Measurements from ENCODE around the gene GRIK5. TPM values are rescaled to one million over a fixed set of nuclear protein-coding genes. Genes with fewer than 3 reads are reported as not detected.
A peak's percentile ranks its signal among the peaks of the same experiment; 100 is the strongest.

Gene GRIK5
- polyA plus RNA-seq, 1 experiment, result 0.06 TPM

DNA sequence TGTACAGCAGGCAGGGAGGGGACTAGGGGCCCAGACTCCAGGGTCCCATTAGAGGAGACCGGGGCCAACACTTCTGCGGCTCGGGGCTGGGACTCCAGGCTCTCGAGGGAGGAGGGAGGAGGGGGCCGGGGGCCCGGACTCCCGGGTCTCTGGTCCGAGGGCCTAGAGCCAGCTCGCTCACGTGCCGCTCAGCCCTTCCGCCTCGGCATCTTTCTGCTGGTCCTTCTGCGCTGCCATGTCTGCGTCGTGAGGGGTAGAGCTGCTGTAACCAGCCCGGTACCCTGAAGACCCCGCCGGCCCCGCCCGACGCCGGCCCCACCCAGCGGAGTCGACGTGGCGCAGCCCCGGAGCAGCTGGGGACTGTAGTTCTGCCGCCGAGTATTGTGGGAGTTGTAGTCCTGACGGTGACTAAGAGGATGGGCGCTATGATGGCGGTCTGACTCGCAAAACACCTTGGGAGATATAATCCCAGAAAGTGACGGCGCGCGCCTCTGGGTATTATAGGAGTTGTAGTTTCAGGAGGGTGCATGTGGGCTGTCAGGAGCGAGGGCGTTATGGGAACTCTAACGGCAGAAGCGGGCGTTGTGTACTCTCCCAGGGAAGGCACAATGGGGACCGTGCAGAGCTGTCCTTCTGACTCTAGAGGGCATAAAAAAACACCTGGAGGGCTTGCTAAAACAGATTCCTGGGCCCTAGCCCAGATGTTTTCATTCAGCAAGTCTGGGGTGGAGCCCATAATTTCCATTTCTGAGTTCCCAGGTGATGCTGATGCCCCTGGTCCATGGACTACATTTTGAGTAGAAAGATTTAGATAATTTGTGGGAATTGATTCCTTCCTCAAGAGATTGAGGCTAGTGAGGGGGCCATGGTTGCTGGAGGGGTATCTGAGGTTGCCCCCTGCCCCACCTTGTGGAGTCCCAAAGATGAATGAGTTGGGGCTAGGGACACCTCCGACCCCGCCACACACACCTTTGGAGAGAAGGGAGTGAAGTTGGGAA lies 110.7 kb downstream of the GRIK5 start, which contains the start of gene RABAC1:
TSS of gene RABAC1 (minus strand) at position 266 of the 998 bp plus-strand sequence. CDS start at position 237, 29 bp downstream.
- H3K36me3 ChIP-seq (ENCODE audit: control insufficient read depth, insufficient read depth, low read length), result peaks cover 13% of the 10 kb centered on the region
- H3K4me3 ChIP-seq (ENCODE audit: low read depth, low read length), result peak within 1 kb of the TSS; percentile 100
- TF ChIP-seq, protein P1, sequence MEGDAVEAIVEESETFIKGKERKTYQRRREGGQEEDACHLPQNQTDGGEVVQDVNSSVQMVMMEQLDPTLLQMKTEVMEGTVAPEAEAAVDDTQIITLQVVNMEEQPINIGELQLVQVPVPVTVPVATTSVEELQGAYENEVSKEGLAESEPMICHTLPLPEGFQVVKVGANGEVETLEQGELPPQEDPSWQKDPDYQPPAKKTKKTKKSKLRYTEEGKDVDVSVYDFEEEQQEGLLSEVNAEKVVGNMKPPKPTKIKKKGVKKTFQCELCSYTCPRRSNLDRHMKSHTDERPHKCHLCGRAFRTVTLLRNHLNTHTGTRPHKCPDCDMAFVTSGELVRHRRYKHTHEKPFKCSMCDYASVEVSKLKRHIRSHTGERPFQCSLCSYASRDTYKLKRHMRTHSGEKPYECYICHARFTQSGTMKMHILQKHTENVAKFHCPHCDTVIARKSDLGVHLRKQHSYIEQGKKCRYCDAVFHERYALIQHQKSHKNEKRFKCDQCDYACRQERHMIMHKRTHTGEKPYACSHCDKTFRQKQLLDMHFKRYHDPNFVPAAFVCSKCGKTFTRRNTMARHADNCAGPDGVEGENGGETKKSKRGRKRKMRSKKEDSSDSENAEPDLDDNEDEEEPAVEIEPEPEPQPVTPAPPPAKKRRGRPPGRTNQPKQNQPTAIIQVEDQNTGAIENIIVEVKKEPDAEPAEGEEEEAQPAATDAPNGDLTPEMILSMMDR (IDR thresholded peaks at IDR 0.05; ENCODE audit: insufficient read depth, low read depth, low read length), result peak; percentile 36
- H3K27me3 ChIP-seq (ENCODE audit: control insufficient read depth, insufficient read depth, low read length), result no peaks in the 10 kb centered on the region
- POLR2A ChIA-PET, result no interaction called here
- DNase-seq (ENCODE audit: low read depth), result peak; percentile 52
- CTCF ChIA-PET, result interaction anchor here (1.4 to 3.6 kb wide), 3 partner anchors 18 to 87 kb away, joined by 3 to 20 read pairs (median 18); no protein-coding TSS in a partner anchor

DNA sequence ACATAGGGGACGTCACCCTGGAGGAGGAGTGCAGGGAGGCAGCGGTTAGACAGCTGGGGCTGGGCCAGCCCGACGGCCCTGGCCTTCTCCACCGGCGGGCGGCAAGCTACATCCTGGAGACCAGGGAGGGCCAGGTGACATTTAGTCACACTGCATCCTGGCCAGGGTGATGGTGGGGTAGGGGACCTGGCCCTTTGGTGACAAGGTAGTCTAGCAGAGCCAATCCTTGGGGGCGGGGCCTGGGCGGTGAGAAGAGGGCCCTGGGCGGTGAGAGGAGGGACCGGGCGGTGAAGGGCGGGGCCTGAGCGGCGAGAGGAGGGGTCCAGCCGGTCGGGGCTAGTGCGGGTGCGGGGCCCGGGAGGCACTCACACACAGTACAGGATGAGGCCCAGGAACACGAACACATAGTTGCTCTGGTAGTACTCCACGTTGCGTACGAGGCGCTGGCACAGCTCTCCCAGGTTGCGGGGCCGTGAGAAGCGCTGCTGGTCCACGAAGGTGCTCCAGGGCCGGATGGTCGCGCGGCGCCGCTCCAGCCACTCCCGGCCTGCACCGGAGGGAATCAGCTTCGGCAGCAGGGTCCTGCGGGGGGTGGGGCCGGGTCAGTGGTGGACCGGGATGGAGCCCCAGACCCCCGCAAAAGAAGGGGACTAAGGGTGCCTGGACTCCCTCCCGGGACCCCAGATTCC lies 111.5 kb downstream of the GRIK5 start:
- no peak for DNase-seq (ENCODE audit: low read depth)
- TF ChIP-seq, protein P1 (IDR thresholded peaks at IDR 0.05; ENCODE audit: insufficient read depth, low read depth, low read length), result no peak
- ChIA-PET POLR2A (interaction anchor here (0.6 to 0.7 kb wide), 2 partner anchors 10 to 12 kb away, joined by 3 read pairs; no protein-coding TSS in a partner anchor), CTCF (interaction anchor here (0.6 to 3.6 kb wide), 13 partner anchors 12 to 227 kb away, joined by 3 to 20 read pairs (median 3); partner anchors contain the start of gene RPS19)
- Histone ChIP-seq H3K36me3 (ENCODE audit: control insufficient read depth, insufficient read depth, low read length) (peaks cover 13% of the 10 kb centered on the region), H3K27me3 (ENCODE audit: control insufficient read depth, insufficient read depth, low read length) (no peaks in the 10 kb centered on the region), H3K4me3 (ENCODE audit: low read depth, low read length) (peak overlapping the region; percentile 100)

DNA sequence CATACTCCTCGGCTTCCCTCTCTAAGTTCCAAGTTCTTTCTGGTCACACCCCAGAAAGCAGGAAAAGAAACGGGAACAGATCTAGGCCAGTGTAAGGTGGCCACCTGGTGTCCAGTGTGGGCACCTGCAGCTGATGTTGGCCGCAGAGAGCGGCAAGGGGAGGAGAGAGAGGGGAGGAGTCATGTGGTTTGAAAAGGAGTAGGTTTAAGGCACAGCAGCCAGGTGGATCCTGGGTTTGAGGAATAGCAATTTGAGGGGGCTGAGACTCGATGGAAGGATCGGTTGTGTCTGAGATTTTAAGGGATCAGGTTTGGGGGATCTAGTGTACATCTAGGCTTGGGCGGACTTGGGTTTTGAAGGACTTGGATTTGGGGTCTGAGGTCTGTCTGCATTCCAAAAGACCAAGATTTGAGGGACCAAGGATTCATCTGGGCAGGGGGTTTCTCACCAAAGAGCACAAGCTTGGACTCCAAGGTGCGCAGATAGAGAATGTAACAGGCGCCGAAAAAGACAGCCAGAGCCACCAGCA lies 112.1 kb downstream of the GRIK5 start:
- peak; percentile 26 for DNase-seq (ENCODE audit: low read depth)
- TF ChIP-seq, protein P1 (IDR thresholded peaks at IDR 0.05; ENCODE audit: insufficient read depth, low read depth, low read length), result peak; percentile 89
- ChIA-PET CTCF (interaction anchor here (0.6 to 3.6 kb wide), 15 partner anchors 11 to 227 kb away, joined by 3 to 20 read pairs (median 3); partner anchors contain the start of gene RPS19), POLR2A (interaction anchor here (0.6 kb wide), 1 partner anchor 12 kb away, joined by 3 read pairs; no protein-coding TSS in a partner anchor)
- H3K27me3 ChIP-seq (ENCODE audit: control insufficient read depth, insufficient read depth, low read length), result no peaks in the 10 kb centered on the region
- peak overlapping the region; percentile 100 for H3K4me3 ChIP-seq (ENCODE audit: low read depth, low read length)
- peaks cover 13% of the 10 kb centered on the region for H3K36me3 ChIP-seq (ENCODE audit: control insufficient read depth, insufficient read depth, low read length)

GRCh38 chr19:41957161-41957837 lies 112.7 kb downstream of the GRIK5 start:
- ChIA-PET POLR2A (no interaction called here), CTCF (interaction anchor here (0.7 to 3.6 kb wide), 11 partner anchors 11 to 97 kb away, joined by 3 to 20 read pairs (median 4); partner anchors contain the start of gene RPS19)
- Histone ChIP-seq H3K4me3 (ENCODE audit: low read depth, low read length) (no peak overlapping the region), H3K27me3 (ENCODE audit: control insufficient read depth, insufficient read depth, low read length) (no peaks in the 10 kb centered on the region), H3K36me3 (ENCODE audit: control insufficient read depth, insufficient read depth, low read length) (peaks cover 13% of the 10 kb centered on the region)
- TF ChIP-seq, protein P1 (IDR thresholded peaks at IDR 0.05; ENCODE audit: insufficient read depth, low read depth, low read length), result no peak
- no peak for DNase-seq (ENCODE audit: low read depth)

Measured in BJ (cell line).